K562 (cell line): Measurements from ENCODE around the gene TMC6. TPM values are rescaled to one million over a fixed set of nuclear protein-coding genes. Genes with fewer than 3 reads are reported as not detected.
A peak's percentile ranks its signal among the peaks of the same experiment; 100 is the strongest.
"Not testable (repeated sequence)": the region's sequence is repeated elsewhere in the genome, so short reads cannot be mapped to it uniquely, and the experiment has no call there.

Source experiments
- ARNT ChIP-seq, 2 experiments: fragments of 450-650 bp; IDR thresholded peaks; 2 replicates each; pipeline ENCODE4 v1.6.1; 2016; ENCODE audit warnings: mild to moderate bottlenecking in 1 of 2
- CBFA2T3 ChIP-seq: fragments of 450-650 bp; IDR thresholded peaks from 2 replicates; pipeline ENCODE4 v1.6.1; 2017
- CC2D1A ChIP-seq: fragments of 450-650 bp; IDR thresholded peaks from 2 replicates; pipeline ENCODE4 v1.6.1; 2017; ENCODE audit warnings: mild to moderate bottlenecking
- CXXC5 ChIP-seq: fragments of 250-450 bp; sonication (Bioruptor Pico); IDR thresholded peaks from 2 replicates; pipeline ENCODE4 v1.8.0; 2022; ENCODE audit warnings: inconsistent platforms, mild to moderate bottlenecking, moderate library complexity
- DPF2 ChIP-seq: fragments of 450-650 bp; IDR thresholded peaks from 2 replicates; pipeline ENCODE4 v1.6.1; 2016
- ETV1 ChIP-seq: fragments of 450-650 bp; conservative IDR thresholded peaks from 2 replicates; pipeline ENCODE4 v1.6.1; 2016; ENCODE audit warnings: missing genetic modification characterization, control low read depth, low read depth, missing compliant biosample characterization
- GATAD2B ChIP-seq: fragments of 450-650 bp; IDR thresholded peaks from 2 replicates; pipeline ENCODE4 v1.6.1; 2017; ENCODE audit warnings: mild to moderate bottlenecking, borderline replicate concordance
- JUND ChIP-seq, 2 experiments: IDR thresholded peaks; 2 replicates in 1 of 2; 3 replicates in 1 of 2; pipeline ENCODE4 v1.6.1; 2011; ENCODE audit warnings: borderline replicate concordance in 2 of 2, low read depth in 2 of 2, low read length in 2 of 2, improper control_type of control experiment in 1 of 2, missing biosample characterization in 1 of 2, missing genetic modification characterization in 1 of 2, missing genetic modification reagents in 1 of 2
- MAFG ChIP-seq: fragments of 450-650 bp; conservative IDR thresholded peaks from 2 replicates; pipeline ENCODE4 v1.6.1; 2016; ENCODE audit warnings: missing genetic modification characterization, missing compliant biosample characterization
- MEF2A ChIP-seq: IDR thresholded peaks from 2 replicates; pipeline ENCODE4 v1.6.1; 2011; ENCODE audit warnings: low read depth, mild to moderate bottlenecking, low read length, moderate library complexity; ENCODE audit not compliant: control insufficient read depth
- MYNN ChIP-seq, 2 experiments: sonication (generic); formaldehyde crosslinking in 1 of 2; IDR thresholded peaks; 2 replicates each; pipeline versions ENCODE4 v1.5.0 to v1.6.1; 2016 to 2020; ENCODE audit warnings: antibody characterized with exemption in 1 of 2, missing genetic modification reagents in 1 of 2
- PML ChIP-seq: IDR thresholded peaks from 2 replicates; pipeline ENCODE4 v1.6.1; 2012; ENCODE audit warnings: low read length, inconsistent platforms
- SMARCE1 ChIP-seq: fragments of 450-650 bp; IDR thresholded peaks from 2 replicates; pipeline ENCODE4 v1.7.1; 2016; ENCODE audit warnings: mild to moderate bottlenecking
- STAT5A ChIP-seq: IDR thresholded peaks from 2 replicates; pipeline ENCODE4 v1.6.1; 2012; ENCODE audit warnings: low read length, inconsistent platforms, borderline replicate concordance
- TCF3 ChIP-seq: sonication (generic); formaldehyde crosslinking; IDR thresholded peaks from 2 replicates; pipeline ENCODE4 v1.4.0; 2020; ENCODE audit warnings: mild to moderate bottlenecking, missing genetic modification reagents
- ZNF311 ChIP-seq: fragments of 250-450 bp; sonication (Bioruptor Pico); IDR thresholded peaks from 2 replicates; pipeline ENCODE4 v1.4.0; 2020; ENCODE audit warnings: mild to moderate bottlenecking, moderate library complexity
- ZNF444 ChIP-seq: fragments of 250-450 bp; sonication (Bioruptor Pico); IDR thresholded peaks from 2 replicates; pipeline ENCODE4 v1.4.0; 2020; ENCODE audit warnings: mild to moderate bottlenecking, moderate library complexity
- polyA plus RNA-seq, 8 experiments: library from polyadenylated mRNA; depleted of rRNA in 4 of 8; stranded (reverse) in 5 of 8; unstranded in 3 of 8; fragments of >200 nt; fragmentation: Nextera tagmentation in 2 of 8; fragmentation: Illumina TruSeq in 1 of 8; extraction: Ambion mirVana in 2 of 8; extraction: Trizol in 1 of 8; gene quantifications; 2 replicates each; pipeline versions ENCODE4 v1.2.1 to v1.2.3, GENCODE V29; 2011 to 2014; ENCODE audit warnings: inconsistent platforms in 1 of 8, missing spikeins in 1 of 8
- total RNA-seq, 7 experiments: library from RNA; depleted of rRNA in 6 of 7; stranded (reverse); fragments of >200 nt in 6 of 7; fragmentation: Illumina TruSeq in 2 of 7; extraction: Trizol in 2 of 7; gene quantifications; 2 replicates each; pipeline versions ENCODE4 v1.2.1 to v1.2.3, GENCODE V29; 2011 to 2021; ENCODE audit warnings: low replicate concordance in 1 of 7
- TF ChIP-seq, protein P1 (sequence below): fragments of 450-650 bp; IDR thresholded peaks from 2 replicates; pipeline ENCODE4 v1.6.1; 2016; ENCODE audit warnings: antibody characterized with exemption
- TF ChIP-seq, protein P2 (sequence below): sonication (generic); formaldehyde crosslinking; IDR thresholded peaks from 2 replicates; pipeline ENCODE4 v1.8.1; 2023; ENCODE audit warnings: missing genetic modification reagents, mild to moderate bottlenecking, borderline replicate concordance
- TF ChIP-seq, protein P3 (sequence below): fragments of 450-650 bp; IDR thresholded peaks from 2 replicates; pipeline ENCODE4 v1.6.1; 2016; ENCODE audit warnings: low read depth, mild to moderate bottlenecking, moderate library complexity

Gene TMC6
- total and polyA plus RNA-seq, 9 of the 15 experiments (the other 6 are each of a cell fraction or from before 2014, with no cell fraction given): 4.1 to 351 (median 66.9) TPM

DNA sequence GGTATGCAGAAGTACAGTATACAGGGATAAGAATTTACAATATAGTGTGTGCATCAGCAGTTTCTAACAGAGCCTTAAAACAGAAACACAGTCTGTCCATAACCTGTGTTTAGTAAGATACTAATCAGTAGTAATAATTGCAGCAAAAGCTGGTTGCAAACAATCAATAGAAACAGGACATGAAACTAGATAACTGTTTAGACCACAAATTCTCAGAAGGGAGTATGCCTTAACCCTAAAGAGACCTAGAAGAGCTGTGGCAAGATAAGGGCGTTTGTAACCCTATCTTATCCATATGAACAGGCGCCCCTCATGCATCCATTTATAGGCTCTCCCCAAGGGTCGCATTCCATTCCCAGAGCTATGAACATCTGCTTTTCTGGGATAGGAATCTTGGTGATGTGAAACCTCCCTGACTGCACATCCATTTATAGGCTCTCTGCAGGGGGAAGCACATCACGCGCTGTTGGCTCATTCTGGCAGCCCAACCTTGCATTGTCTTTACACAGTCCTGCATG is 46.1 kb downstream of the TMC6 start (continued):
- TF ChIP-seq, protein P1, sequence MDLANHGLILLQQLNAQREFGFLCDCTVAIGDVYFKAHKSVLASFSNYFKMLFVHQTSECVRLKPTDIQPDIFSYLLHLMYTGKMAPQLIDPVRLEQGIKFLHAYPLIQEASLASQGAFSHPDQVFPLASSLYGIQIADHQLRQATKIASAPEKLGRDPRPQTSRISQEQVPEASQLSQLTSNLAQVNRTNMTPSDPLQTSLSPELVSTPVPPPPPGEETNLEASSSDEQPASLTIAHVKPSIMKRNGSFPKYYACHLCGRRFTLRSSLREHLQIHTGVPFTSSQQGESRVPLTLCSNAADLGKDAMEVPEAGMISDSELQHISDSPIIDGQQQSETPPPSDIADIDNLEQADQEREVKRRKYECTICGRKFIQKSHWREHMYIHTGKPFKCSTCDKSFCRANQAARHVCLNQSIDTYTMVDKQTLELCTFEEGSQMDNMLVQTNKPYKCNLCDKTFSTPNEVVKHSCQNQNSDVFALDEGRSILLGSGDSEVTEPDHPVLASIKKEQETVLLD: peak; percentile 84; the same call in 1 of the 2 replicates
- TF ChIP-seq PML (peak; percentile 50; the same call in 1 of the 2 replicates), JUND (IDR thresholded peaks at IDR 0.05; ENCODE audit: borderline replicate concordance, low read depth, low read length) (peak; percentile 42; the same call in 1 of the 2 replicates), STAT5A (peak; percentile 69), CBFA2T3 (peak; percentile 95), ETV1 (tag) (peak; percentile 27; the same call in 1 of the 2 replicates), MYNN (IDR thresholded peaks at IDR 0.05) (0 out of 2 replicates have a peak, but pooled peaks have one; percentile 24), CC2D1A (peak; percentile 77; the same call in 1 of the 2 replicates), MEF2A (peak; percentile 69; the same call in 1 of the 2 replicates), SMARCE1 (peak; percentile 86), ARNT (IDR thresholded peaks at IDR 0.05) (peak in 1 of 2 experiments; percentile 70; a peak in 2 of 4 replicates), TCF3 (CRISPR knock-in tag) (peak; percentile 95), DPF2 (peak; percentile 85), ZNF444 (0 out of 2 replicates have a peak, but pooled peaks have one; percentile 52), GATAD2B (peak; percentile 82), MAFG (tag) (peak; percentile 51), CXXC5 (CRISPR knock-in tag) (peak; percentile 68), ZNF311 (CRISPR knock-in tag) (peak; percentile 76; the same call in 1 of the 2 replicates)
- TF ChIP-seq JUND (tag; IDR thresholded peaks at IDR 0.05; ENCODE audit: borderline replicate concordance, low read depth, low read length); MYNN (CRISPR knock-in tag; IDR thresholded peaks at IDR 0.05): not testable (repeated sequence)
- TF ChIP-seq, protein P2, sequence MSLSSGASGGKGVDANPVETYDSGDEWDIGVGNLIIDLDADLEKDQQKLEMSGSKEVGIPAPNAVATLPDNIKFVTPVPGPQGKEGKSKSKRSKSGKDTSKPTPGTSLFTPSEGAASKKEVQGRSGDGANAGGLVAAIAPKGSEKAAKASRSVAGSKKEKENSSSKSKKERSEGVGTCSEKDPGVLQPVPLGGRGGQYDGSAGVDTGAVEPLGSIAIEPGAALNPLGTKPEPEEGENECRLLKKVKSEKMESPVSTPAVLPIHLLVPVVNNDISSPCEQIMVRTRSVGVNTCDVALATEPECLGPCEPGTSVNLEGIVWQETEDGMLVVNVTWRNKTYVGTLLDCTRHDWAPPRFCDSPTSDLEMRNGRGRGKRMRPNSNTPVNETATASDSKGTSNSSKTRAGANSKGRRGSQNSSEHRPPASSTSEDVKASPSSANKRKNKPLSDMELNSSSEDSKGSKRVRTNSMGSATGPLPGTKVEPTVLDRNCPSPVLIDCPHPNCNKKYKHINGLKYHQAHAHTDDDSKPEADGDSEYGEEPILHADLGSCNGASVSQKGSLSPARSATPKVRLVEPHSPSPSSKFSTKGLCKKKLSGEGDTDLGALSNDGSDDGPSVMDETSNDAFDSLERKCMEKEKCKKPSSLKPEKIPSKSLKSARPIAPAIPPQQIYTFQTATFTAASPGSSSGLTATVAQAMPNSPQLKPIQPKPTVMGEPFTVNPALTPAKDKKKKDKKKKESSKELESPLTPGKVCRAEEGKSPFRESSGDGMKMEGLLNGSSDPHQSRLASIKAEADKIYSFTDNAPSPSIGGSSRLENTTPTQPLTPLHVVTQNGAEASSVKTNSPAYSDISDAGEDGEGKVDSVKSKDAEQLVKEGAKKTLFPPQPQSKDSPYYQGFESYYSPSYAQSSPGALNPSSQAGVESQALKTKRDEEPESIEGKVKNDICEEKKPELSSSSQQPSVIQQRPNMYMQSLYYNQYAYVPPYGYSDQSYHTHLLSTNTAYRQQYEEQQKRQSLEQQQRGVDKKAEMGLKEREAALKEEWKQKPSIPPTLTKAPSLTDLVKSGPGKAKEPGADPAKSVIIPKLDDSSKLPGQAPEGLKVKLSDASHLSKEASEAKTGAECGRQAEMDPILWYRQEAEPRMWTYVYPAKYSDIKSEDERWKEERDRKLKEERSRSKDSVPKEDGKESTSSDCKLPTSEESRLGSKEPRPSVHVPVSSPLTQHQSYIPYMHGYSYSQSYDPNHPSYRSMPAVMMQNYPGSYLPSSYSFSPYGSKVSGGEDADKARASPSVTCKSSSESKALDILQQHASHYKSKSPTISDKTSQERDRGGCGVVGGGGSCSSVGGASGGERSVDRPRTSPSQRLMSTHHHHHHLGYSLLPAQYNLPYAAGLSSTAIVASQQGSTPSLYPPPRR: peak; percentile 29; the same call in 1 of the 2 replicates
- TF ChIP-seq, protein P3, sequence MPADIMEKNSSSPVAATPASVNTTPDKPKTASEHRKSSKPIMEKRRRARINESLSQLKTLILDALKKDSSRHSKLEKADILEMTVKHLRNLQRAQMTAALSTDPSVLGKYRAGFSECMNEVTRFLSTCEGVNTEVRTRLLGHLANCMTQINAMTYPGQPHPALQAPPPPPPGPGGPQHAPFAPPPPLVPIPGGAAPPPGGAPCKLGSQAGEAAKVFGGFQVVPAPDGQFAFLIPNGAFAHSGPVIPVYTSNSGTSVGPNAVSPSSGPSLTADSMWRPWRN: peak; percentile 68; the same call in 1 of the 2 replicates
